DMS114 treated with DMSO at 0.1 percent for 48 hours (cell line): ENCODE data around the gene KDM5B.

ENCODE experiments used
- DNase-seq: peaks from one replicate; lab custom pipeline; 2025; ENCODE audit not compliant: unreplicated experiment; lab: John Stamatoyannopoulos, UW

The KDM5B gene

GRCh38 chr1:202689082-202689481 lies 119.1 kb downstream of the KDM5B start:
- DNase-seq, result no peak

- DNase-seq, result no peak
Measured at GRCh38 chr1:202688401-202688800, 119.8 kb downstream of the KDM5B start.

- no peak for DNase-seq
Measured at GRCh38 chr1:202687798-202688197, 120.4 kb downstream of the KDM5B start.

GRCh38 chr1:202687370-202687769 lies 120.9 kb downstream of the KDM5B start:
- DNase-seq, result no peak

GRCh38 chr1:202685641-202686040 lies 122.6 kb downstream of the KDM5B start:
- no peak for DNase-seq

- DNase-seq, result no peak
Measured at GRCh38 chr1:202684716-202685115, 123.5 kb downstream of the KDM5B start.

- no peak for DNase-seq
Measured at GRCh38 chr1:202683029-202683428, 125.2 kb downstream of the KDM5B start.

- DNase-seq, result no peak
Measured at GRCh38 chr1:202682477-202682876, 125.7 kb downstream of the KDM5B start.

- no peak for DNase-seq
Measured at GRCh38 chr1:202681736-202682420, 126.3 kb downstream of the KDM5B start.

- DNase-seq, result no peak
Measured at GRCh38 chr1:202680586-202681352, 127.5 kb downstream of the KDM5B start.

- no peak for DNase-seq
Measured at GRCh38 chr1:202679406-202680177, 128.6 kb downstream of the KDM5B start.

- DNase-seq, result no peak
Measured at GRCh38 chr1:202677433-202677832, 130.8 kb downstream of the KDM5B start.
